Heart left ventricle (tissue), 16 donors: ENCODE data around the gene KRT71. TPM values are rescaled to one million over a fixed set of nuclear protein-coding genes. Genes with fewer than 3 reads are reported as not detected.

Experiments
- ATAC-seq, 4 donors: fragments of 200-7000 bp; cut with Tn5 transposase; one replicate each; pipeline ENCODE4 v1.9.1; 2020 to 2022; ENCODE audit warnings: moderate library complexity in 4 of 4, mild to moderate bottlenecking in 3 of 4, moderate number of reproducible peaks in 1 of 4
- DNase-seq, 5 donors: peaks; one replicate each; pipeline ENCODE4 v3.0.0-alpha.2; 2020
- H3K27ac ChIP-seq, 12 donors: fragments of 200-600 bp; sonication (generic) in 4 of 12; one replicate each; pipeline versions ENCODE4 v1.5.0 to v1.8.0; 2016 to 2022; ENCODE audit warnings: mild to moderate bottlenecking in 2 of 12
- H3K27me3 ChIP-seq, 9 donors: fragments of 200-600 bp; sonication (generic) in 2 of 9; one replicate each; pipeline versions ENCODE4 v1.5.1 to v1.8.0; 2016 to 2022; ENCODE audit warnings: mild to moderate bottlenecking in 3 of 9
- H3K36me3 ChIP-seq, 9 donors: fragments of 200-600 bp; sonication (generic) in 2 of 9; one replicate each; pipeline versions ENCODE4 v1.5.0 to v1.8.0; 2018 to 2022; ENCODE audit warnings: mild to moderate bottlenecking in 2 of 9
- H3K4me1 ChIP-seq, 12 donors: fragments of 200-600 bp; sonication (generic) in 4 of 12; one replicate each; pipeline versions ENCODE4 v1.5.0 to v1.8.0; 2016 to 2022; ENCODE audit warnings: mild to moderate bottlenecking in 3 of 12
- H3K4me3 ChIP-seq, 12 donors: fragments of 200-600 bp; sonication (generic) in 4 of 12; one replicate each; pipeline versions ENCODE4 v1.5.0 to v1.8.0; 2017 to 2022; ENCODE audit warnings: mild to moderate bottlenecking in 9 of 12, moderate library complexity in 4 of 12
- H3K9me3 ChIP-seq, 12 donors: fragments of 200-600 bp; sonication (generic) in 4 of 12; one replicate each; pipeline versions ENCODE4 v1.5.0 to v1.8.0; 2016 to 2022; ENCODE audit warnings: mild to moderate bottlenecking in 1 of 12
- CTCF ChIP-seq, 12 donors: fragments of 200-600 bp; sonication (generic) in 4 of 12; IDR thresholded peaks; one replicate each; pipeline versions ENCODE4 v1.5.0 to v1.8.0; 2018 to 2022; ENCODE audit warnings: antibody characterized with exemption in 12 of 12, mild to moderate bottlenecking in 5 of 12
- POLR2A ChIP-seq, 2 donors: fragments of 450-650 bp; IDR thresholded peaks; one replicate each; pipeline ENCODE4 v1.6.1; 2017; ENCODE audit warnings: antibody characterized with exemption in 2 of 2, mild to moderate bottlenecking in 2 of 2, moderate library complexity in 2 of 2
- WGBS, 4 donors: extraction: QIAGEN DNeasy Blood & Tissue Kit in 2 of 4; methylation state at CpG; one replicate each; pipeline versions ENCODE4 v1.1.5 to v1.1.7; 2013 to 2018; 5-methylcytosine and 5-hydroxymethylcytosine counted together
- intact Hi-C, 10 donors: fragments of 100-400 bp; cut with DNase I; formaldehyde crosslinking; loops; one replicate each; pipeline versions ENCODE4 v1.11.1 to v1.14.2; 2022
- polyA plus RNA-seq, 2 donors: library from polyadenylated mRNA; stranded (reverse); fragments of 200-250 nt; gene quantifications; one replicate each; pipeline ENCODE4 v1.2.3, GENCODE V29; 2013
- total RNA-seq, 9 donors: library from RNA; depleted of rRNA in 2 of 9; stranded (reverse); fragments of >200 nt in 2 of 9; fragmentation: NEBNext Ultra II Directional in 3 of 9; extraction: Animal tissue kit (Norgen Biotek cat#: 25700) in 3 of 9; gene quantifications; one replicate each; pipeline versions ENCODE4 v1.1.0 to v1.2.4, GENCODE V29; 2016 to 2023
- donor health status: ischemic (EF 13 %, LVEDD 7.1; RV severe dilation, severe dysfunction).
- donor health status: healthy with polysubstance abuse.
- donor health status: DM: no; HTN: yes; CAD: no.
- donor health status: DM: no; HTN: no; CAD: no.
- donor health status: ischemic (EF 25% LVEDD 6.9; RV normal size, moderate dysfunction).
- donor health status: ischemic (EF 25% LVEDD 5.7; RV mildly dilated, moderate dysfunction).
- donor health status: healthy.
- donor health status: DM: yes; HTN: yes; CAD: no.
- donor health status: ischemic (EF 35%, LVEDD 5.7; RV mildly dilated, moderate dysfunction).
- donor health status: nonischemic (EF 11% LVEDD 7.7; RV severe dilation, severe dysfunction).
- donor health status: DM: yes; HTN: yes; CAD: no.
- donor health status: PGD.
- donor health status: ischemic (EF 29% LVEDD 5.4; RV normal size, mild dysfunction).
- donor health status: nonischemic (EF 23%, LVEDD 6.1; RV moderate dilation, normal function).

Gene KRT71
- total and polyA plus RNA-seq, 11 donors = not detected

DNA sequence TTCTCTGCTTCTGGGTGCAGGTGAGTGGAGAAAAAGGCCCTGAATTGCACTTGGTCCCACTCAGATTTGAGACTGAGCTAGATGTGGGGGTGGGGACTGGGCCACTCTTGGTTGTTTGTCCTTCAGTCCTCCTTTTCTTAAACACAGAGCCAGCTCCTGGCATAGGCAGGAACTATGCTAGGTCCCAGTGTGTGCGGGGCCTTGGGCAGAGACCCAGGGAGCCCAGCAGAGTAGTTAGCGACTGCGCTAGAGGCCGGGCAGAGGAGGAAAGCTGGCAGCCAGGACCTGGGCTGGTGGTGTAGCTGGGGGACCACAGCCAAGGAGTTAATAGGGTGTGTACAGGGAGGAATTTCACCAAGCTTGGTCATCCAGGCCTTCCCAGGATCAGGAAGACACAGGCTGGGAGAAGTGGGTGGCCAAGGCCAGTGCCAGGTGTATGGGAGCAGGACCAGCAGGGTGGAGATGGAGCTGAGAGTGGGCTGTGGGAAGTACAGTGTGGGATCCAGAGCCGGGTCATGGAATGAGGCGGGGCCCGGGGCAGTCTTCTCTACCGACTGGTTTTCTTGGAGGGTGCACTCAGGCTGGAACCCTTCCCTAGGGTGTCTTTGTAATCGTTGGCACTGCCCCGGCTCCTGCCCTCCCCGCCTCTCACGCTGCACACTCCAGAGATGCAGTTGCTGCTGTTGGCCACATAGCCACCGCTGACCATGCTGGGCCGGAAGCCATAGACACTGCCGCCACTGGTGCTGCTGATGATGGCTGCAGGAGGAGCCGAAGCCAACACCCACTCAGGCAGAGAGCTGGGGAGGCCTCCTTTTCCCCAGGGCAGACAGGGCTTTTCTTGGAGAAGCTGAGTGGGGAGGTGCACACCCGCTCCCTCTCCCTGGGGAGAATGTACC, 8.7 kb downstream of the KRT71 start:
- DNase-seq = peak in 2 of 5 donors; percentile 36 to 37
- TF ChIP-seq POLR2A (IDR thresholded peaks at IDR 0.05) (no peak), CTCF (IDR thresholded peaks at IDR 0.05) (no peak)
- Histone ChIP-seq H3K4me1 (peaks cover 0 to 7% (median 0%) of the 10 kb centered on the region in 12 donors), H3K27ac (no peak overlapping the region), H3K36me3 (no peaks in the 10 kb centered on the region), H3K4me3 (no peak overlapping the region), H3K9me3 (no peaks in the 10 kb centered on the region), H3K27me3 (peaks cover 0 to 11% (median 0%) of the 10 kb centered on the region in 9 donors)
- 65 to 74% (median 70%) methylated on average over 12 to 17 of the region's 17 CpGs for WGBS, 4 donors
- peak; percentile 47 to 60 (median 50) for ATAC-seq
- intact Hi-C loops = no loop called here

DNA sequence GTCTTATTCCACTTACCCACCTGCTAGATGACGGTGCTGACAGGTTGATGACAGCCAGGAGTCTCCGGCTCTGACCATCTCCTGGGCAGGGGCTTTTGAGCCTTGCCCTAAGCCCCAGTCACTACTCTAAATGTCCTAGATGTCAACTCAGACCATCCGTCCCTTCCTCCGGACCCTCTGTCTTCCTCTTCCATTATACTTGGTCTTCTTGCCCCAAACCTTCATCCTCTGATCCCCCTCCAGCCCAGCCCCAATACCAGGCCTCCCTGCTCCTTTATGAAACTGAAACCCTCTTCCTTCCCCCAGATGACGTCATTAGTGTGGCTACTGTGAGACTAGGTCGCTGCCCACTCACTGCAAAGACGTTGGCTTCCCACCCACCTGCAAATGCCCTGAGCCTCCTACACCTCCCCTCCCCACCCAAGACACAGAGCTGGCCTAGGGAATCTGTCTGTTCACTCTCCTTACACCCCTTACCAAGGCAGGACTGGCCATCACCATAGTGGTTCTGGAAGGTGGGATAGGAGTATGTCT, 10.1 kb downstream of the KRT71 start:
- Histone ChIP-seq H3K4me1 (peaks cover 0 to 7% (median 0%) of the 10 kb centered on the region in 12 donors), H3K9me3 (no peaks in the 10 kb centered on the region), H3K36me3 (no peaks in the 10 kb centered on the region), H3K4me3 (no peak overlapping the region), H3K27me3 (peaks cover 0 to 11% (median 0%) of the 10 kb centered on the region in 9 donors), H3K27ac (no peak overlapping the region)
- WGBS, 4 donors = 49 to 62% (median 54%) methylated on average over 7 of the region's 7 CpGs
- no peak for TF ChIP-seq CTCF (IDR thresholded peaks at IDR 0.05)
- no peak for TF ChIP-seq POLR2A (IDR thresholded peaks at IDR 0.05)
- intact Hi-C loops = no loop called here
- ATAC-seq (no peak), DNase-seq (no peak)

DNA sequence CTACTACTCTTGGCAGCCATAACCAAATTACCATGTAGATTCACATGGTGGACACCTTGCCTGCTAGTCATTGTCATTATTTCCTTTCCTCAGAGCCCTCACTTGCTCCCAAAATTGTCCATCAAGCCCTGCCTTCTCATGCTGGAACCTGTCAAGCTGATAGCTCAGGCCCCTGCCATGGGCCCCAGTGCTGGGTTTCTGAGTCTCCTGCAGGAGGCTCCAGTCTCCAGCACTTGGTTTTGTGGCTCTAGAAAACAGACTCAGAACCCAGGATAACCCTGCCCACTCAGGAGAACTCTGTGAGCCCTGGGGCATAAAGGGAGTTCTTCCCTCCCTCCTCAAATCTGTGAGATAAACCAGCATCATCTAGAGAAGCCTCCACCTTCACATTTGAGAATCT, 10.8 kb downstream of the KRT71 start:
- DNase-seq (no peak), ATAC-seq (no peak)
- H3K9me3 ChIP-seq = no peaks in the 10 kb centered on the region
- H3K27ac ChIP-seq = no peak overlapping the region
- peaks cover 0 to 7% (median 0%) of the 10 kb centered on the region in 12 donors for H3K4me1 ChIP-seq
- H3K27me3 ChIP-seq = peaks cover 0 to 10% (median 0%) of the 10 kb centered on the region in 9 donors
- H3K36me3 ChIP-seq = no peaks in the 10 kb centered on the region
- intact Hi-C loops = no loop called here
- no peak for TF ChIP-seq CTCF (IDR thresholded peaks at IDR 0.05)
- no peak for TF ChIP-seq POLR2A (IDR thresholded peaks at IDR 0.05)
- H3K4me3 ChIP-seq = no peak overlapping the region

DNA sequence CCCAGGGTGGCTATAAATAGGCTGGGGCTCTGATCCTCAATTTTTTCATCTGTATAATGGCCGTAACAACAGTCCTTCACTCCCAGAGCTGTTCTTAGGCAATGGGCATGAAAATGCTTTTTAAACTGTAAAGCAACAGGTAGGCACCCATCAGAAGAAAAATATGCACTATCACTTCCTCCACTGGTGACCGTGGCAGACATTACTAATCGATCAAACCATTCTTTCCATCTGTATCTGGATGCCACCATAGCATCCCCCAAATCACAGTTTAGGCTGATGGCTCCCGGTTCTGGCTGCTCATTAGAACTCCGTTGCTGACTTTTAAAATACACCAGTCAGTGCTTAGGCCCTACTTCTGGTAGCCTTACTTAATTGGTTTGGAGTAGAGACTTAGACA, 11.2 kb downstream of the KRT71 start:
- ATAC-seq (no peak), DNase-seq (no peak)
- H3K36me3 ChIP-seq = no peaks in the 10 kb centered on the region
- H3K27me3 ChIP-seq = peaks cover 0 to 7% (median 0%) of the 10 kb centered on the region in 9 donors
- TF ChIP-seq POLR2A (IDR thresholded peaks at IDR 0.05) (no peak), CTCF (IDR thresholded peaks at IDR 0.05) (no peak)
- H3K4me1 ChIP-seq = peaks cover 0 to 7% (median 0%) of the 10 kb centered on the region in 12 donors
- WGBS, 4 donors = 88 to 95% (median 93%) methylated on average over 5 of the region's 5 CpGs
- intact Hi-C loops = no loop called here
- no peak overlapping the region for H3K4me3 ChIP-seq
- no peaks in the 10 kb centered on the region for H3K9me3 ChIP-seq
- H3K27ac ChIP-seq = no peak overlapping the region
